ENCODE measurements around the gene SLC7A4. TPM values are rescaled to one million over a fixed set of nuclear protein-coding genes. Genes with fewer than 3 reads are reported as not detected.

SLC7A4 gene
- total and polyA plus RNA-seq, 10 of the 15 experiments (the other 5 are each of a cell fraction or from before 2014, with no cell fraction given): 0.06 to 0.25 (median 0.14) TPM; not detected in 6

DNA sequence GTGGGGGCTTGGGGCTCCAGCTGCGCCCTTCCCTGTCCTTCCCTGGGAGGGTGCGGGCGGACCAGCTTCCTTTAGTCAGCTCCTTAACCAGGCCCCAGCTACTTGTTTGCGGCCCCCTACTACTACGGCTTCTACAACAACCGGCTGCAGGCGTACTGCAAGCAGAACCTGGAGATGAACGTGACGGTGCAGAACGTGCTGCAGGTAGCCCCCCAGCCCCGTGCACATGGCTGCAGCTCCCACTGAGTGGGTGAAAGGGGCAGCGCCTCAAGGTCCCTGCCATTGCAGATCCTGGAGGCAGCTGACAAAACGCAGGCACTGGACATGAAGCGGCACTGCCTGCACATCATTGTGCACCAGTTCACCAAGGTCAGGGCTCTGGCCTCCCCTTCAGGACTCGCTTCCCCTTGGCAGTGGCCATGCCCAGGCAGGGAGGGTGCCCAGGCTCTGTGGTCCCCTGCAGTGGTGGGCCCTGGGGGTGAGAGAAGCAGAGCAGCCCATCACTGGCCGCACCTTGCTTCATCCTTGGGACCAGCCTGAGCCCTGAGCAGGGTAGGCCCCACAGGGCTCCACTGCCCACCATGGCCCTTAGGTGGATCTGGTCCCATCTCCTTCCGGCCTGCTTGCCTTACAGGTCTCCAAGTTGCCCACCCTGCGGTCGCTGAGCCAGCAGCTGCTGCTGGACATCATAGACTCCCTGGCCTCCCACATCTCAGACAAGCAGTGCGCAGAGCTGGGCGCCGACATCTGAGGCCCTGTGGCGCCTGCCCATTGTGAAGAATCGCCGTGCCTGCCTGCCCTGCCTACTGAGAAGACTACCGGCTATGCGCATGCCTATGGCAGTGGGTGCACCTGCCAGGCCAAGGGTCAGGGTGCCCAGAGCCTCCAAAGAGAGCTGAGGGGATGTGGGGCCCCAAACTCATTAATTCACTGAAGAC, 35.5 kb downstream of the SLC7A4 start:
- Histone ChIP-seq H4K20me1 (ENCODE audit: control insufficient read depth, insufficient read depth) (no peaks in the 10 kb centered on the region), H3K79me2 (ENCODE audit: control insufficient read depth, insufficient read depth, low read length) (peaks cover 16% of the 10 kb centered on the region), H3K9ac (ENCODE audit: control insufficient read depth, insufficient read depth, low read length) (no peak overlapping the region), H3K4me2 (ENCODE audit: control insufficient read depth, insufficient read depth) (no peak overlapping the region), H3K27me3 (replicated peaks in 1 of 2; ENCODE audit: control insufficient read depth in 2 of 2, insufficient read depth in 2 of 2, low read length in 1 of 2) (no peaks in the 10 kb centered on the region), H3K4me3 (no peak overlapping the region), H3K4me1 (ENCODE audit: control insufficient read depth, insufficient read depth, low read length) (peaks cover 5% of the 10 kb centered on the region), H3K36me3 (ENCODE audit: control insufficient read depth in 2 of 2, insufficient read depth in 2 of 2, low read length in 1 of 2) (peaks cover 2 to 5% of the 10 kb centered on the region in 2 experiments; a peak in 2 of 4 replicates), H3K9me3 (replicated peaks; ENCODE audit: control insufficient read depth, insufficient read depth, low read length) (no peaks in the 10 kb centered on the region), H3K27ac (ENCODE audit: control insufficient read depth, insufficient read depth) (no peak overlapping the region), H2AFZ (ENCODE audit: control insufficient read depth, low read depth, low read length) (no peak overlapping the region)
- FAIRE-seq (no peak), ATAC-seq (no peak), DNase-seq (ENCODE audit: low read depth, low spot score) (no peak)
- ChIA-PET POLR2A (no interaction called here), RAD21 (ENCODE audit: unreplicated experiment) (no interaction called here), SMC1A (ENCODE audit: uncharacterized antibody, unreplicated experiment) (no interaction called here), CTCF (no interaction called here)
- WGBS (ENCODE audit: insufficient coverage, insufficient replicate concordance, low lambda C conversion rate, missing lambda C conversion rate): 97% methylated on average over 26 of the region's 27 CpGs
- TF ChIP-seq POLR2A (IDR thresholded peaks at IDR 0.05; ENCODE audit: low read depth, low read length): peak; percentile 23; the same call in 1 of the 2 replicates
- TF ChIP-seq POLR2AphosphoS5 (IDR thresholded peaks at IDR 0.05; ENCODE audit: low read length): peak; percentile 4; the same call in 1 of the 2 replicates
- no peak for TF ChIP-seq TCF3 (IDR thresholded peaks at IDR 0.05; ENCODE audit: borderline replicate concordance, insufficient read depth, low read depth, low read length)
- no peak for TF ChIP-seq TAF1 (IDR thresholded peaks at IDR 0.05; ENCODE audit: borderline replicate concordance, low read depth, low read length)
- intact Hi-C loops (cut with micrococcal nuclease; ENCODE audit: unreplicated experiment): no loop called here
- in situ Hi-C loops (cut with MboI): no loop called here
- BruUV-seq (replicated peaks): no TSS peak

DNA sequence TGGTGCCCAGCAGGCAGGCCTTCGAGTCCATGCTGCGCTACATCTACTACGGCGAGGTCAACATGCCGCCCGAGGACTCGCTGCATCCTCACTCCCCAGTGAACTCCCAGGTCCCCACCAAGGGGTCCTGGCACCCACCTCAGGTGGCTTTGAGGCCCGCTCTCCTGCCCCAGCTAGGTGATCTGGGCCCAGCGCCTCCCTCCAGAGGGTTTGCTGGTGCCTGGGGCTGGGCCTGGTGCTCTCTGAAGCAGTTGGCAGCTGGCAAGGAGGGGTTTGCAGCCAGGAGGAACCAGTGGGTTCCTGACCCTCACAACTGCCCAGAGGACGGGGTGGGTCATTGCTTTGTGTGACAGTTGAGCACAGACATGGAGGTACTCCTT, 36.3 kb downstream of the SLC7A4 start:
- Histone ChIP-seq H2AFZ (ENCODE audit: control insufficient read depth, low read depth, low read length) (no peak overlapping the region), H3K36me3 (ENCODE audit: control insufficient read depth in 2 of 2, insufficient read depth in 2 of 2, low read length in 1 of 2) (peaks cover 2 to 5% of the 10 kb centered on the region in 2 experiments; a peak in 2 of 4 replicates), H4K20me1 (ENCODE audit: control insufficient read depth, insufficient read depth) (no peaks in the 10 kb centered on the region), H3K9me3 (replicated peaks; ENCODE audit: control insufficient read depth, insufficient read depth, low read length) (no peaks in the 10 kb centered on the region), H3K4me2 (ENCODE audit: control insufficient read depth, insufficient read depth) (no peak overlapping the region), H3K27me3 (replicated peaks in 1 of 2; ENCODE audit: control insufficient read depth in 2 of 2, insufficient read depth in 2 of 2, low read length in 1 of 2) (no peaks in the 10 kb centered on the region), H3K79me2 (ENCODE audit: control insufficient read depth, insufficient read depth, low read length) (peaks cover 10% of the 10 kb centered on the region), H3K27ac (ENCODE audit: control insufficient read depth, insufficient read depth) (no peak overlapping the region), H3K9ac (ENCODE audit: control insufficient read depth, insufficient read depth, low read length) (no peak overlapping the region), H3K4me1 (ENCODE audit: control insufficient read depth, insufficient read depth, low read length) (peaks cover 5% of the 10 kb centered on the region), H3K4me3 (no peak overlapping the region)
- ATAC-seq: no peak
- SMC1A ChIA-PET (ENCODE audit: uncharacterized antibody, unreplicated experiment): no interaction called here
- CTCF ChIA-PET: no interaction called here
- intact Hi-C loops (cut with micrococcal nuclease; ENCODE audit: unreplicated experiment): no loop called here
- RAD21 ChIA-PET (ENCODE audit: unreplicated experiment): no interaction called here
- 88% methylated on average over 10 of the region's 10 CpGs for WGBS (ENCODE audit: insufficient coverage, insufficient replicate concordance, low lambda C conversion rate, missing lambda C conversion rate)
- no peak for DNase-seq (ENCODE audit: low read depth, low spot score)
- POLR2A ChIA-PET: no interaction called here
- in situ Hi-C loops (cut with MboI): no loop called here
- FAIRE-seq: no peak
- no TSS peak for BruUV-seq (replicated peaks)
- no peak for TF ChIP-seq POLR2A (IDR thresholded peaks at IDR 0.05; ENCODE audit: low read depth, low read length)
- no peak for TF ChIP-seq IKZF2 (IDR thresholded peaks at IDR 0.05)
- TF ChIP-seq GATAD2B (conservative IDR thresholded peaks at IDR 0.05; ENCODE audit: low read depth): no peak
- TF ChIP-seq BCL3 (IDR thresholded peaks at IDR 0.05; ENCODE audit: borderline replicate concordance, insufficient read depth, low read depth, low read length, poor library complexity, severe bottlenecking): no peak
- TF ChIP-seq SPI1 (IDR thresholded peaks at IDR 0.05; ENCODE audit: borderline replicate concordance, insufficient read depth, low read depth, low read length): no peak
- TF ChIP-seq, protein P1, sequence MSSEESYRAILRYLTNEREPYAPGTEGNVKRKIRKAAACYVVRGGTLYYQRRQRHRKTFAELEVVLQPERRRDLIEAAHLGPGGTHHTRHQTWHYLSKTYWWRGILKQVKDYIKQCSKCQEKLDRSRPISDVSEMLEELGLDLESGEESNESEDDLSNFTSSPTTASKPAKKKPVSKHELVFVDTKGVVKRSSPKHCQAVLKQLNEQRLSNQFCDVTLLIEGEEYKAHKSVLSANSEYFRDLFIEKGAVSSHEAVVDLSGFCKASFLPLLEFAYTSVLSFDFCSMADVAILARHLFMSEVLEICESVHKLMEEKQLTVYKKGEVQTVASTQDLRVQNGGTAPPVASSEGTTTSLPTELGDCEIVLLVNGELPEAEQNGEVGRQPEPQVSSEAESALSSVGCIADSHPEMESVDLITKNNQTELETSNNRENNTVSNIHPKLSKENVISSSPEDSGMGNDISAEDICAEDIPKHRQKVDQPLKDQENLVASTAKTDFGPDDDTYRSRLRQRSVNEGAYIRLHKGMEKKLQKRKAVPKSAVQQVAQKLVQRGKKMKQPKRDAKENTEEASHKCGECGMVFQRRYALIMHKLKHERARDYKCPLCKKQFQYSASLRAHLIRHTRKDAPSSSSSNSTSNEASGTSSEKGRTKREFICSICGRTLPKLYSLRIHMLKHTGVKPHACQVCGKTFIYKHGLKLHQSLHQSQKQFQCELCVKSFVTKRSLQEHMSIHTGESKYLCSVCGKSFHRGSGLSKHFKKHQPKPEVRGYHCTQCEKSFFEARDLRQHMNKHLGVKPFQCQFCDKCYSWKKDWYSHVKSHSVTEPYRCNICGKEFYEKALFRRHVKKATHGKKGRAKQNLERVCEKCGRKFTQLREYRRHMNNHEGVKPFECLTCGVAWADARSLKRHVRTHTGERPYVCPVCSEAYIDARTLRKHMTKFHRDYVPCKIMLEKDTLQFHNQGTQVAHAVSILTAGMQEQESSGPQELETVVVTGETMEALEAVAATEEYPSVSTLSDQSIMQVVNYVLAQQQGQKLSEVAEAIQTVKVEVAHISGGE (CRISPR knock-in tag; IDR thresholded peaks at IDR 0.05): no peak
- TF ChIP-seq PAX5 (IDR thresholded peaks at IDR 0.05; ENCODE audit: borderline replicate concordance, low read depth, low read length): no peak

All from GM12878 (cell line).